Uterus (tissue), 2 donors: ENCODE results near the gene WDR7.

Source experiments
- POLR2A ChIP-seq, 2 donors: fragments of 450-650 bp; IDR thresholded peaks; one replicate each; pipeline ENCODE4 v1.6.1; 2016; ENCODE audit warnings: antibody characterized with exemption in 2 of 2, mild to moderate bottlenecking in 1 of 2, moderate library complexity in 1 of 2
- TF ChIP-seq, protein P1 (sequence below), 4 experiments: fragments of 200-600 bp in 2 of 4; fragments of 450-650 bp in 2 of 4; sonication (generic) in 2 of 4; IDR thresholded peaks; one replicate each; pipeline ENCODE4 v1.5.1; 2016 to 2019; ENCODE audit warnings: antibody characterized with exemption in 4 of 4, mild to moderate bottlenecking in 2 of 4, moderate library complexity in 1 of 4

DNA sequence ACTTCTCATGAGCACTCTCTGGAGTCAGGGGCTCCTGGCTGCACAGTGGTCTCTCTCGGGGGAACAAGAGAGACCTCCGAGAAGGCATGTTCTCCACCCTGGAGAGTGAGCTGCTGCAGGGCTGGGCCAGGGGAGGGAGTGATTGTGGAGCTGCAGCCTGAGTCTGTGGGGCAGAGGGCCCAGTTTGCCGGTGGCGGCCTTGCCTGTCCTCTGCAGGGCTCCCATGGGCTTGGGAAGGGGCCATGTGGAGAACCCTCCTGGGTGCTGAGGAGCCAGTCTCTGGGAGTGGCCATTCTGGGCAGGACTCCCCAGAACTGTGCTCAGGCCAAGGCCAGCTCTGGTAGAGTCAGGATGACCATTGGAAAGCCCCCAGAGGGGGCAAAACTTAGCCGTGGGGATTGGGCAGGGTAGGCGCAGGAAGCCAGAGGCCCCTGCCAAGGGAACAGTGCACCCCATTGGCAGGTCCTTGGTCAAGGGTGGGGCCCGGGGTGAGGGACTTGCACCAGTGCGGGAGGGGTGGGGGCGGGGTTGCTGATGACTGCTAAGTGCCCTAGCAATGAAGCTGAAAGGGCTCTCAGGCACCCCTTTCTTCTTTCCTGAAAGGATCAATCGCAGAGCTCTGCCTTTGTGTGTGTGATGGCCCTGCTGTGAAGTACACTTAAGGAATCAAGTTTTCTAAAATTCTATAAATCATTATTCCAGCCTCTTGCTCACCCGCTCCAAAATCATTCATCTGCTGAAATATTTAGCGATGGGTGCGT is 426.0 kb downstream of the WDR7 start:
- TF ChIP-seq, protein P1, sequence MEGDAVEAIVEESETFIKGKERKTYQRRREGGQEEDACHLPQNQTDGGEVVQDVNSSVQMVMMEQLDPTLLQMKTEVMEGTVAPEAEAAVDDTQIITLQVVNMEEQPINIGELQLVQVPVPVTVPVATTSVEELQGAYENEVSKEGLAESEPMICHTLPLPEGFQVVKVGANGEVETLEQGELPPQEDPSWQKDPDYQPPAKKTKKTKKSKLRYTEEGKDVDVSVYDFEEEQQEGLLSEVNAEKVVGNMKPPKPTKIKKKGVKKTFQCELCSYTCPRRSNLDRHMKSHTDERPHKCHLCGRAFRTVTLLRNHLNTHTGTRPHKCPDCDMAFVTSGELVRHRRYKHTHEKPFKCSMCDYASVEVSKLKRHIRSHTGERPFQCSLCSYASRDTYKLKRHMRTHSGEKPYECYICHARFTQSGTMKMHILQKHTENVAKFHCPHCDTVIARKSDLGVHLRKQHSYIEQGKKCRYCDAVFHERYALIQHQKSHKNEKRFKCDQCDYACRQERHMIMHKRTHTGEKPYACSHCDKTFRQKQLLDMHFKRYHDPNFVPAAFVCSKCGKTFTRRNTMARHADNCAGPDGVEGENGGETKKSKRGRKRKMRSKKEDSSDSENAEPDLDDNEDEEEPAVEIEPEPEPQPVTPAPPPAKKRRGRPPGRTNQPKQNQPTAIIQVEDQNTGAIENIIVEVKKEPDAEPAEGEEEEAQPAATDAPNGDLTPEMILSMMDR (IDR thresholded peaks at IDR 0.05) = no peak
- no peak for TF ChIP-seq POLR2A (IDR thresholded peaks at IDR 0.05)
